ENCODE measurements around the gene RBSN.

Gene RBSN

GRCh38 chr3:15099364-15100098 is 583 bp upstream of the RBSN start:
- peak; percentile 3 for DNase-seq (ENCODE audit: low spot score)

- DNase-seq (ENCODE audit: low spot score): peak; percentile 43
Measured at GRCh38 chr3:15097891-15098290, 1.1 kb downstream of the RBSN start.

GRCh38 chr3:15096046-15096445 is 2.9 kb downstream of the RBSN start:
- no peak for DNase-seq (ENCODE audit: low spot score)

- no peak for DNase-seq (ENCODE audit: low spot score)
Measured at GRCh38 chr3:15094187-15094875, 4.6 kb downstream of the RBSN start.

GRCh38 chr3:15092686-15093085 is 6.3 kb downstream of the RBSN start:
- no peak for DNase-seq (ENCODE audit: low spot score)

GRCh38 chr3:15091575-15091974 is 7.4 kb downstream of the RBSN start:
- DNase-seq (ENCODE audit: low spot score): no peak

GRCh38 chr3:15089201-15089600 is 9.7 kb downstream of the RBSN start:
- no peak for DNase-seq (ENCODE audit: low spot score)

- DNase-seq (ENCODE audit: low spot score): no peak
Measured at GRCh38 chr3:15086699-15087098, 12.2 kb downstream of the RBSN start.

- DNase-seq (ENCODE audit: low spot score): no peak
Measured at GRCh38 chr3:15086263-15086662, 12.7 kb downstream of the RBSN start.

- DNase-seq (ENCODE audit: low spot score): no peak
Measured at GRCh38 chr3:15083252-15083651, 15.7 kb downstream of the RBSN start.

- no peak for DNase-seq (ENCODE audit: low spot score)
Measured at GRCh38 chr3:15081960-15082664, 16.8 kb downstream of the RBSN start.

- no peak for DNase-seq (ENCODE audit: low spot score)
Measured at GRCh38 chr3:15079091-15079490, 19.9 kb downstream of the RBSN start.

GRCh38 chr3:15074500-15074899 is 24.4 kb downstream of the RBSN start:
- no peak for DNase-seq (ENCODE audit: low spot score)

- no peak for DNase-seq (ENCODE audit: low spot score)
Measured at GRCh38 chr3:15071699-15072098, 27.2 kb downstream of the RBSN start.

GRCh38 chr3:15069441-15069840 is 29.5 kb downstream of the RBSN start:
- DNase-seq (ENCODE audit: low spot score): no peak

- no peak for DNase-seq (ENCODE audit: low spot score)
Measured at GRCh38 chr3:15066467-15066866, 32.5 kb downstream of the RBSN start.

- no peak for DNase-seq (ENCODE audit: low spot score)
Measured at GRCh38 chr3:15065550-15066007, 33.4 kb downstream of the RBSN start.

GRCh38 chr3:15064835-15065549 is 34.0 kb downstream of the RBSN start, which contains the start of gene MRPS25:
Gene MRPS25, minus strand, starts transcription at chr3:15065315. Its CDS starts 121 bp downstream, at chr3:15065194.
- DNase-seq (ENCODE audit: low spot score): peak; percentile 88

GRCh38 chr3:15064299-15064834 is 34.6 kb downstream of the RBSN start:
- DNase-seq (ENCODE audit: low spot score): no peak

GRCh38 chr3:15063656-15064286 is 35.2 kb downstream of the RBSN start:
- DNase-seq (ENCODE audit: low spot score): no peak

- DNase-seq (ENCODE audit: low spot score): no peak
Measured at GRCh38 chr3:15063238-15063637, 35.7 kb downstream of the RBSN start.

Data from CD4-positive, alpha-beta T cell treated with Interleukin-2 at 100 ng/mL for 4 hours (primary cell).